Right lung (tissue), 10 donors: ENCODE data around the gene MMD. TPM values are rescaled to one million over a fixed set of nuclear protein-coding genes. Genes with fewer than 3 reads are reported as not detected.
"Not testable (repeated sequence)": the region's sequence is repeated elsewhere in the genome, so short reads cannot be mapped to it uniquely, and the experiment has no call there.

ENCODE experiments used
- DNase-seq, 2 donors: peaks; one replicate each; pipeline ENCODE4 v3.0.0-alpha.2; 2013
- long read RNA-seq, 8 donors: transcript quantifications; one replicate each; lab custom pipeline, GENCODE V29; 2026
- polyA plus RNA-seq, 5 donors: library from polyadenylated mRNA; unstranded; fragments of 120-200 nt; gene quantifications; one replicate each; pipeline versions ENCODE4 v1.2.1 to v1.2.3, GENCODE V29; 2013; ENCODE audit warnings: inconsistent platforms in 1 of 5, low replicate concordance in 1 of 5; ENCODE audit not compliant: insufficient read length in 5 of 5, insufficient read depth in 1 of 5

The MMD gene
- polyA plus RNA-seq = 10 to 100 TPM; 24.5 to 33.6 (median 24.9) TPM
- long read RNA-seq, donor 1, transcript MMD-201 (7 exons, 2,735 nt) = major isoform, 10 of 10 reads
- long read RNA-seq, donor 1, partial matches to known transcripts = 0 of 10 reads
- long read RNA-seq, donor 1, other reads (novel, unspliced or antisense) = 0 of 10 reads
- long read RNA-seq, donor 2, transcript MMD-201 (7 exons, 2,735 nt) = major isoform, 7 of 7 reads
- long read RNA-seq, donor 2, partial matches to known transcripts = 0 of 7 reads
- long read RNA-seq, donor 2, other reads (novel, unspliced or antisense) = 0 of 7 reads
- long read RNA-seq, donor 3, transcript MMD-201 (7 exons, 2,735 nt) = major isoform, 9 of 9 reads
- long read RNA-seq, donor 3, partial matches to known transcripts = 0 of 9 reads
- long read RNA-seq, donor 3, other reads (novel, unspliced or antisense) = 0 of 9 reads
- long read RNA-seq, donor 4, partial matches to known transcripts = 0 of 4 reads
- long read RNA-seq, donor 4, other reads (novel, unspliced or antisense) = 0 of 4 reads
- long read RNA-seq, donor 5, transcript MMD-201 (7 exons, 2,735 nt) = major isoform, 10 of 19 reads
- long read RNA-seq, donor 5, partial matches to known transcripts = 5 of 19 reads
- long read RNA-seq, donor 5, other reads (novel, unspliced or antisense) = 0 of 19 reads
- long read RNA-seq, donor 6, transcript MMD-201 (7 exons, 2,735 nt) = major isoform, 13 of 14 reads
- long read RNA-seq, donor 6, partial matches to known transcripts = 0 of 14 reads
- long read RNA-seq, donor 6, other reads (novel, unspliced or antisense) = 0 of 14 reads
- long read RNA-seq, donor 7, transcript MMD-201 (7 exons, 2,735 nt) = major isoform, 10 of 21 reads
- long read RNA-seq, donor 7, partial matches to known transcripts = 11 of 21 reads
- long read RNA-seq, donor 7, other reads (novel, unspliced or antisense) = 0 of 21 reads
- long read RNA-seq, donor 8, partial matches to known transcripts = 0 of 4 reads
- long read RNA-seq, donor 8, other reads (novel, unspliced or antisense) = 0 of 4 reads

- DNase-seq = no peak
Observed at GRCh38 chr17:55421179-55421934, at the start of gene MMD. MMD (minus strand) TSS chr17:55421835; CDS start chr17:55421695, 140 bp downstream.

GRCh38 chr17:55466671-55467070 is 45.0 kb upstream of the MMD start:
- DNase-seq = no peak

GRCh38 chr17:55465771-55466170 is 44.1 kb upstream of the MMD start:
- not testable (repeated sequence) for DNase-seq

GRCh38 chr17:55463600-55463999 is 42.0 kb upstream of the MMD start:
- no peak for DNase-seq

- no peak for DNase-seq
Observed at GRCh38 chr17:55462711-55463110, 41.1 kb upstream of the MMD start.

- DNase-seq = no peak
Observed at GRCh38 chr17:55462234-55462633, 40.6 kb upstream of the MMD start.

GRCh38 chr17:55458978-55459377 is 37.3 kb upstream of the MMD start:
- no peak for DNase-seq

- no peak for DNase-seq
Observed at GRCh38 chr17:55458287-55458900, 36.8 kb upstream of the MMD start.

GRCh38 chr17:55456307-55457240 is 34.9 kb upstream of the MMD start:
- no peak for DNase-seq

GRCh38 chr17:55454906-55455474 is 33.4 kb upstream of the MMD start:
- DNase-seq = no peak

- no peak for DNase-seq
Observed at GRCh38 chr17:55453839-55454557, 32.4 kb upstream of the MMD start.

- DNase-seq = peak; percentile 66 to 72
Observed at GRCh38 chr17:55452139-55452790, 30.6 kb upstream of the MMD start.

- no peak for DNase-seq
Observed at GRCh38 chr17:55451758-55452138, 30.1 kb upstream of the MMD start.

GRCh38 chr17:55451203-55451641 is 29.6 kb upstream of the MMD start:
- DNase-seq = peak in 1 of 2 donors; percentile 59

- DNase-seq = no peak
Observed at GRCh38 chr17:55450232-55450825, 28.7 kb upstream of the MMD start.

GRCh38 chr17:55448681-55449080 is 27.0 kb upstream of the MMD start:
- DNase-seq = no peak

- DNase-seq = no peak
Observed at GRCh38 chr17:55446581-55447205, 25.1 kb upstream of the MMD start.
